K562 (cell line): ENCODE results near the gene ZNF296. TPM values are rescaled to one million over a fixed set of nuclear protein-coding genes. Genes with fewer than 3 reads are reported as not detected.
A peak's percentile ranks its signal among the peaks of the same experiment; 100 is the strongest.

ENCODE experiments used
- BACH1 ChIP-seq: fragments of 200-800 bp; sonication (Bioruptor generic); IDR thresholded peaks from 2 replicates; pipeline ENCODE4 v1.6.1; 2016; ENCODE audit warnings: missing genetic modification characterization, missing compliant biosample characterization
- DDX20 ChIP-seq: fragments of 450-650 bp; IDR thresholded peaks from 2 replicates; pipeline ENCODE4 v1.6.1; 2016; ENCODE audit warnings: missing genetic modification characterization, low read depth, mild to moderate bottlenecking, missing compliant biosample characterization, moderate library complexity
- ETV5 ChIP-seq: sonication (generic); formaldehyde crosslinking; IDR thresholded peaks from 2 replicates; pipeline ENCODE4 v1.4.0; 2020; ENCODE audit warnings: low read depth, mild to moderate bottlenecking, missing genetic modification reagents
- MIER1 ChIP-seq: fragments of 450-650 bp; IDR thresholded peaks from 2 replicates; pipeline ENCODE4 v1.6.1; 2016; ENCODE audit warnings: antibody characterized with exemption, mild to moderate bottlenecking, low read depth
- MLX ChIP-seq, 2 experiments: fragments of 450-650 bp in 1 of 2; sonication (generic) in 1 of 2; formaldehyde crosslinking; conservative IDR thresholded peaks; 2 replicates each; pipeline versions ENCODE4 v1.4.0 to v1.8.1; 2020 to 2022; ENCODE audit warnings: mild to moderate bottlenecking in 1 of 2, missing genetic modification reagents in 1 of 2
- NCOA6 ChIP-seq: fragments of 450-650 bp; IDR thresholded peaks from 2 replicates; pipeline ENCODE4 v1.6.1; 2017; ENCODE audit warnings: mild to moderate bottlenecking
- PATZ1 ChIP-seq: fragments of 250-450 bp; sonication (Bioruptor Pico); IDR thresholded peaks from 2 replicates; pipeline ENCODE4 v1.5.0; 2020; ENCODE audit warnings: mild to moderate bottlenecking, borderline replicate concordance
- PKNOX1 ChIP-seq: fragments of 450-650 bp; IDR thresholded peaks from 2 replicates; pipeline ENCODE4 v1.6.1; 2016
- PTRF ChIP-seq: fragments of 450-650 bp; IDR thresholded peaks from 2 replicates; pipeline ENCODE4 v1.6.1; 2016; ENCODE audit warnings: mild to moderate bottlenecking, missing genetic modification characterization, missing compliant biosample characterization
- RBM25 ChIP-seq: fragments of 200-400 bp; formaldehyde crosslinking; IDR thresholded peaks from 2 replicates; pipeline ENCODE4 v1.6.1; 2018; ENCODE audit warnings: low read length, low read depth, moderate library complexity; ENCODE audit not compliant: severe bottlenecking
- STAT5A ChIP-seq: IDR thresholded peaks from 2 replicates; pipeline ENCODE4 v1.6.1; 2012; ENCODE audit warnings: low read length, inconsistent platforms, borderline replicate concordance
- STAT6 ChIP-seq: sonication (generic); formaldehyde crosslinking; IDR thresholded peaks from 2 replicates; pipeline ENCODE4 v1.8.1; 2023; ENCODE audit warnings: mild to moderate bottlenecking, missing genetic modification reagents
- TAL1 ChIP-seq: fragments of 450-650 bp; IDR thresholded peaks from 2 replicates; pipeline ENCODE4 v1.6.1; 2016; ENCODE audit warnings: mild to moderate bottlenecking
- TGIF2 ChIP-seq: sonication (generic); formaldehyde crosslinking; IDR thresholded peaks from 2 replicates; pipeline ENCODE4 v1.8.1; 2022; ENCODE audit warnings: mild to moderate bottlenecking, missing genetic modification reagents, moderate library complexity
- ZBTB1 ChIP-seq: sonication (generic); formaldehyde crosslinking; IDR thresholded peaks from 2 replicates; pipeline ENCODE4 v1.8.1; 2023; ENCODE audit warnings: missing genetic modification reagents, low read depth, mild to moderate bottlenecking, borderline replicate concordance
- ZNF232 ChIP-seq: sonication (generic); formaldehyde crosslinking; IDR thresholded peaks from 2 replicates; pipeline ENCODE4 v1.8.0; 2022; ENCODE audit warnings: mild to moderate bottlenecking, missing genetic modification reagents
- ZNF41 ChIP-seq: fragments of 250-450 bp; sonication (Bioruptor Pico); conservative IDR thresholded peaks from 2 replicates; pipeline ENCODE4 v1.4.0; 2020; ENCODE audit warnings: mild to moderate bottlenecking
- ZNF512 ChIP-seq: IDR thresholded peaks from 2 replicates; pipeline ENCODE4 v1.6.1; 2016; ENCODE audit warnings: missing genetic modification characterization, missing compliant biosample characterization
- ZNF77 ChIP-seq: fragments of 250-450 bp; sonication (Bioruptor Pico); IDR thresholded peaks from 2 replicates; pipeline ENCODE4 v1.5.0; 2020
- ZSCAN29 ChIP-seq: fragments of 450-650 bp; IDR thresholded peaks from 2 replicates; pipeline ENCODE4 v1.6.1; 2017
- polyA plus RNA-seq, 8 experiments: library from polyadenylated mRNA; depleted of rRNA in 4 of 8; stranded (reverse) in 5 of 8; unstranded in 3 of 8; fragments of >200 nt; fragmentation: Nextera tagmentation in 2 of 8; fragmentation: Illumina TruSeq in 1 of 8; extraction: Ambion mirVana in 2 of 8; extraction: Trizol in 1 of 8; gene quantifications; 2 replicates each; pipeline versions ENCODE4 v1.2.1 to v1.2.3, GENCODE V29; 2011 to 2014; ENCODE audit warnings: inconsistent platforms in 1 of 8, missing spikeins in 1 of 8
- total RNA-seq, 7 experiments: library from RNA; depleted of rRNA in 6 of 7; stranded (reverse); fragments of >200 nt in 6 of 7; fragmentation: Illumina TruSeq in 2 of 7; extraction: Trizol in 2 of 7; gene quantifications; 2 replicates each; pipeline versions ENCODE4 v1.2.1 to v1.2.3, GENCODE V29; 2011 to 2021; ENCODE audit warnings: low replicate concordance in 1 of 7

Gene ZNF296
- total and polyA plus RNA-seq, 9 of the 15 experiments (the other 6 are each of a cell fraction or from before 2014, with no cell fraction given) = 0.03 to 8.8 (median 0.47) TPM; not detected in 1

GRCh38 chr19:45092747-45093678 is 16.7 kb upstream of the ZNF296 start, which contains the start of gene PPP1R37 (continued):
- no peak for TF ChIP-seq STAT6 (CRISPR knock-in tag)
- TF ChIP-seq BACH1 (tag) = no peak
- no peak for TF ChIP-seq NCOA6
- no peak for TF ChIP-seq PATZ1 (CRISPR knock-in tag)
- TF ChIP-seq MIER1 = no peak
- no peak for TF ChIP-seq PTRF (tag)
- no peak; the same call in 1 of the 2 replicates for TF ChIP-seq ZBTB1 (CRISPR knock-in tag)
- no peak for TF ChIP-seq PKNOX1
- no peak for TF ChIP-seq TAL1
- TF ChIP-seq ZNF232 (CRISPR knock-in tag) = no peak
- TF ChIP-seq RBM25 = peak; percentile 14
- TF ChIP-seq ZSCAN29 = no peak
- 0 out of 2 replicates have a peak, but pooled peaks have one; percentile 17 for TF ChIP-seq STAT5A
- TF ChIP-seq ZNF41 (CRISPR knock-in tag) = no peak
- no peak for TF ChIP-seq ZNF77 (CRISPR knock-in tag)
- TF ChIP-seq TGIF2 = peak; percentile 38; the same call in 1 of the 2 replicates
- TF ChIP-seq ZNF512 = no peak
- no peak for TF ChIP-seq DDX20 (tag)
- TF ChIP-seq MLX (CRISPR knock-in tag; conservative IDR thresholded peaks at IDR 0.05) = no peak
- peak; percentile 85; the same call in 1 of the 2 replicates for TF ChIP-seq ETV5 (CRISPR knock-in tag)
